ENCODE results near the gene IFNGR1.

Gene IFNGR1

GRCh38 chr6:137173501-137173900 is 45.7 kb downstream of the IFNGR1 start, which contains the start of gene IL22RA2:
Gene IL22RA2 (minus strand): TSS chr6:137173644. CDS start chr6:137161749, 11,895 bp downstream.
- no peak for DNase-seq

- DNase-seq, result no peak
These were observed 46.3 kb downstream of the IFNGR1 start for GRCh38 chr6:137172734-137173431.

GRCh38 chr6:137171824-137172733 is 47.1 kb downstream of the IFNGR1 start:
- DNase-seq, result no peak

GRCh38 chr6:137171053-137171374 is 48.2 kb downstream of the IFNGR1 start:
- DNase-seq, result no peak

- no peak for DNase-seq
These were observed 48.7 kb downstream of the IFNGR1 start for GRCh38 chr6:137170266-137171052.

GRCh38 chr6:137167702-137168377 is 51.3 kb downstream of the IFNGR1 start:
- DNase-seq, result no peak

GRCh38 chr6:137166247-137167098 is 52.7 kb downstream of the IFNGR1 start:
- DNase-seq, result no peak

- no peak for DNase-seq
These were observed 53.6 kb downstream of the IFNGR1 start for GRCh38 chr6:137165375-137166246.

- no peak for DNase-seq
These were observed 55.4 kb downstream of the IFNGR1 start for GRCh38 chr6:137163732-137164318.

- DNase-seq, result no peak
These were observed 56.4 kb downstream of the IFNGR1 start for GRCh38 chr6:137162692-137163306.

GRCh38 chr6:137161949-137162348 is 57.2 kb downstream of the IFNGR1 start:
- no peak for DNase-seq

- peak; percentile 32 for DNase-seq
These were observed 58.4 kb downstream of the IFNGR1 start for GRCh38 chr6:137160763-137161162.

GRCh38 chr6:137159912-137160311 is 59.3 kb downstream of the IFNGR1 start:
- peak; percentile 37 for DNase-seq

GRCh38 chr6:137157601-137158000 is 61.6 kb downstream of the IFNGR1 start:
- no peak for DNase-seq

- DNase-seq, result no peak
These were observed 62.5 kb downstream of the IFNGR1 start for GRCh38 chr6:137156650-137157049.

- peak; percentile 30 for DNase-seq
These were observed 63.4 kb downstream of the IFNGR1 start for GRCh38 chr6:137155830-137156229.

GRCh38 chr6:137150072-137150471 is 69.1 kb downstream of the IFNGR1 start:
- DNase-seq, result no peak

GRCh38 chr6:137149035-137149393 is 70.2 kb downstream of the IFNGR1 start:
- no peak for DNase-seq

GRCh38 chr6:137148306-137149034 is 70.7 kb downstream of the IFNGR1 start:
- DNase-seq, result peak; percentile 43

Measured in EL (cell line).